ENCODE data around the gene TKTL1.

DNA sequence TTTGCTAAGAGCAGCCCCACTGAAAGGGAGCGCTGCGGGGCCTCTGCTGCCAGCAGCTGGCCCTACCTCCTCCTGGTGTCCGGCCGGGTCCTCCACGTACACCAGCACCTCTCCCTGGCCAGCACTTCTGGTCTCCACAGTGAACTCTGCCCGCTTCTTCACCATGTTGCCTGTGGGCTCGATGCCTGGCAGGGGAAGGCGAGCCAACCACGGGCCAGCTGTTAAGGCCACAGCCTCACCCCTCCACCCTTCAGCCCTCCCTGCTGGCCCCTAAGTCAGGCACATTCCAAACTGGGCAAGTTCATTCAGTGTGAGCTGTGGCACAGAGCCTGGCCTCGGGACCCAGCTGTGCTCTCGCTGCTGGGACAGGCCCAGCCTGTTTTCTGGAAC, 71.1 kb downstream of the TKTL1 start:
- TF ChIP-seq CTCF (IDR thresholded peaks at IDR 0.05): no peak
- TF ChIP-seq POLR2AphosphoS5 (IDR thresholded peaks at IDR 0.05; ENCODE audit: low read depth, low read length): no peak

Data from Panc1 (cell line).